IMR-90 (cell line): ENCODE measurements around the gene PLA2G2D. TPM values are rescaled to one million over a fixed set of nuclear protein-coding genes. Genes with fewer than 3 reads are reported as not detected.

Source experiments
- ATAC-seq: fragments of 200-7000 bp; cut with Tn5 transposase; 2 replicates; pipeline ENCODE4 v1.9.1; 2020; ENCODE audit warnings: low read depth, mild to moderate bottlenecking, moderate library complexity
- BruUV-seq: library from RNA; stranded (reverse); fragments of 400-500 nt; replicated peaks from 2 replicates; lab custom pipeline; 2021; lab: Mats Ljungman, UMichigan
- CTCF ChIA-PET: fragments of 300-600 bp; formaldehyde crosslinking; extraction: SDS; loops from one replicate; lab custom pipeline; 2021; ENCODE audit warnings: antibody characterized with exemption; lab: Yijun Ruan, JAX
- POLR2A ChIA-PET: fragments of 300-600 bp; sonication (Branson Sonifier 250); formaldehyde crosslinking; loops from one replicate; lab custom pipeline; 2022; ENCODE audit warnings: antibody characterized with exemption; ENCODE audit not compliant: unreplicated experiment; lab: Charles Lee
- DNase-seq: peaks from one replicate; pipeline ENCODE4 v3.0.0; 2013
- H2AFZ ChIP-seq: replicated peaks from 2 replicates; pipeline ENCODE3; 2013; ENCODE audit warnings: low read length, mild to moderate bottlenecking; ENCODE audit not compliant: poor library complexity
- H2AK5ac ChIP-seq: 2 replicates; pipeline ENCODE4 v1.6.1; 2013; ENCODE audit warnings: low read depth, low read length, inconsistent platforms
- H2AK9ac ChIP-seq: replicated peaks from 2 replicates; pipeline ENCODE3; 2013; ENCODE audit warnings: mild to moderate bottlenecking, low read depth, low read length, moderate library complexity; ENCODE audit not compliant: poor library complexity
- H2BK120ac ChIP-seq: 2 replicates; pipeline ENCODE4 v1.6.1; 2013; ENCODE audit warnings: low read depth, low read length, inconsistent platforms
- H2BK15ac ChIP-seq: 3 replicates; pipeline ENCODE4 v1.6.1; 2013; ENCODE audit warnings: low read depth, low read length, inconsistent platforms
- H2BK20ac ChIP-seq: 2 replicates; pipeline ENCODE4 v1.6.1; 2013; ENCODE audit warnings: low read depth, mild to moderate bottlenecking, inconsistent platforms, low read length, moderate library complexity
- H2BK5ac ChIP-seq: 2 replicates; pipeline ENCODE4 v1.6.1; 2013; ENCODE audit warnings: mild to moderate bottlenecking, low read depth, low read length, inconsistent platforms; ENCODE audit not compliant: poor library complexity, severe bottlenecking
- H3K14ac ChIP-seq: replicated peaks from 2 replicates; pipeline ENCODE4 v1.6.1; 2013; ENCODE audit warnings: low read depth, low read length, inconsistent platforms
- H3K18ac ChIP-seq: 2 replicates; pipeline ENCODE4 v1.6.1; 2013; ENCODE audit warnings: low read depth, low read length, control low read depth
- H3K23ac ChIP-seq: 2 replicates; pipeline ENCODE4 v1.6.1; 2013; ENCODE audit warnings: low read depth, low read length, inconsistent platforms
- H3K27ac ChIP-seq: 2 replicates; pipeline ENCODE4 v1.5.1; 2013; ENCODE audit warnings: mild to moderate bottlenecking, control low read depth, low read length; ENCODE audit not compliant: insufficient read depth
- H3K27me3 ChIP-seq: 2 replicates; pipeline ENCODE4 v1.6.1; 2013; ENCODE audit warnings: low read length; ENCODE audit not compliant: control insufficient read depth, insufficient read depth
- H3K36me3 ChIP-seq: 2 replicates; pipeline ENCODE4 v1.6.1; 2013; ENCODE audit warnings: low read length, mixed read lengths; ENCODE audit not compliant: control insufficient read depth, insufficient read depth
- H3K4ac ChIP-seq: 2 replicates; pipeline ENCODE4 v1.6.1; 2013; ENCODE audit warnings: low read depth, low read length, inconsistent platforms
- H3K4me1 ChIP-seq: 2 replicates; pipeline ENCODE4 v1.6.1; 2013; ENCODE audit warnings: low read length, mixed read lengths; ENCODE audit not compliant: control insufficient read depth, insufficient read depth
- H3K4me2 ChIP-seq: 2 replicates; pipeline ENCODE4 v1.6.1; 2013; ENCODE audit warnings: low read depth, mild to moderate bottlenecking, control low read depth, low read length, moderate library complexity
- H3K4me3 ChIP-seq: 2 replicates; pipeline ENCODE4 v1.5.1; 2013; ENCODE audit warnings: low read depth, mild to moderate bottlenecking, control low read depth, low read length, moderate library complexity; ENCODE audit not compliant: insufficient read depth
- H3K56ac ChIP-seq: 2 replicates; pipeline ENCODE4 v1.6.1; 2013; ENCODE audit warnings: low read length, inconsistent platforms; ENCODE audit not compliant: insufficient read depth; ENCODE audit errors: extremely low read depth
- H3K79me1 ChIP-seq, 2 experiments: 2 replicates each; pipeline ENCODE4 v1.6.1; 2013; ENCODE audit warnings: low read length in 2 of 2, inconsistent platforms in 1 of 2, low read depth in 1 of 2
- H3K9ac ChIP-seq: 2 replicates; pipeline ENCODE4 v1.6.1; 2013; ENCODE audit warnings: low read depth, low read length, control low read depth
- H3K9me1 ChIP-seq: 2 replicates; pipeline ENCODE4 v1.6.1; 2013; ENCODE audit warnings: low read length, inconsistent platforms; ENCODE audit not compliant: insufficient read depth
- H3K9me3 ChIP-seq: 2 replicates; pipeline ENCODE4 v1.6.1; 2013; ENCODE audit warnings: low read length; ENCODE audit not compliant: control insufficient read depth, insufficient read depth
- H4K20me1 ChIP-seq: 2 replicates; pipeline ENCODE4 v1.6.1; 2013; ENCODE audit warnings: low read length, inconsistent platforms; ENCODE audit not compliant: insufficient read depth
- H4K5ac ChIP-seq: 2 replicates; pipeline ENCODE4 v1.6.1; 2013; ENCODE audit warnings: mild to moderate bottlenecking, low read depth, low read length, control low read depth
- H4K8ac ChIP-seq, 2 experiments: 2 replicates each; pipeline ENCODE4 v1.6.1; 2013; ENCODE audit warnings: low read depth in 2 of 2, low read length in 2 of 2, control low read depth in 1 of 2, inconsistent platforms in 1 of 2
- H4K91ac ChIP-seq: 2 replicates; pipeline ENCODE4 v1.6.1; 2013; ENCODE audit warnings: low read depth, low read length, inconsistent platforms; ENCODE audit not compliant: insufficient read depth
- BHLHE40 ChIP-seq: fragments of 150-350 bp; IDR thresholded peaks from 2 replicates; pipeline ENCODE4 v1.6.1; 2016; ENCODE audit warnings: mild to moderate bottlenecking, low read depth, low read length
- CEBPB ChIP-seq: IDR thresholded peaks from 2 replicates; pipeline ENCODE4 v1.6.1; 2012; ENCODE audit warnings: low read depth, low read length, improper control_type of control experiment
- CTCF ChIP-seq: conservative IDR thresholded peaks from 2 replicates; pipeline ENCODE4 v1.5.1; 2012; ENCODE audit warnings: mild to moderate bottlenecking, low read depth, low read length, improper control_type of control experiment
- ELK1 ChIP-seq: fragments of 150-350 bp; IDR thresholded peaks from 2 replicates; pipeline ENCODE4 v1.6.1; 2016; ENCODE audit warnings: low read depth, mild to moderate bottlenecking, low read length, moderate library complexity, borderline replicate concordance
- FOS ChIP-seq: fragments of 150-350 bp; IDR thresholded peaks from 2 replicates; pipeline ENCODE4 v1.6.1; 2016; ENCODE audit warnings: low read depth, low read length
- MAZ ChIP-seq: IDR thresholded peaks from 2 replicates; pipeline ENCODE4 v1.6.1; 2012; ENCODE audit warnings: low read depth, mild to moderate bottlenecking, low read length, improper control_type of control experiment, moderate library complexity, borderline replicate concordance
- MXI1 ChIP-seq: IDR thresholded peaks from 2 replicates; pipeline ENCODE4 v1.6.1; 2012; ENCODE audit warnings: low read depth, mild to moderate bottlenecking, low read length, moderate library complexity, borderline replicate concordance
- NFE2L2 ChIP-seq: fragments of 150-350 bp; IDR thresholded peaks from 2 replicates; pipeline ENCODE4 v1.6.1; 2016; ENCODE audit warnings: low read depth, mild to moderate bottlenecking, low read length
- RAD21 ChIP-seq: IDR thresholded peaks from 2 replicates; pipeline ENCODE4 v1.6.1; 2012; ENCODE audit warnings: low read length, improper control_type of control experiment
- USF2 ChIP-seq: fragments of 150-350 bp; IDR thresholded peaks from 2 replicates; pipeline ENCODE4 v1.6.1; 2017; ENCODE audit warnings: mild to moderate bottlenecking, antibody characterized with exemption, low read length, low read depth
- WGBS, 2 experiments: methylation state at CpG; one replicate each; pipeline versions ENCODE4 v1.1.5 to v1.1.7; 2013; ENCODE audit warnings: missing lambda C conversion rate in 2 of 2; ENCODE audit not compliant: insufficient read length in 1 of 2; ENCODE audit errors: extremely low coverage in 2 of 2; 5-methylcytosine and 5-hydroxymethylcytosine counted together
- dilution Hi-C: fragments of 300-500 bp; cut with HindIII; formaldehyde crosslinking; loops from one replicate; pipeline ENCODE4 v1.14.3; 2018; ENCODE audit warnings: low sequenced_read_pairs; ENCODE audit not compliant: unreplicated experiment
- in situ Hi-C: fragments of 300-500 bp; cut with MboI; formaldehyde crosslinking; loops from 3 replicates; pipeline ENCODE4 v1.14.3; 2019; ENCODE audit warnings: low sequenced_read_pairs, inconsistent platforms, mixed read lengths
- intact Hi-C: fragments of 100-400 bp; cut with micrococcal nuclease; formaldehyde crosslinking; loops from 2 replicates; pipeline ENCODE4 v1.10.0; 2022
- polyA plus RNA-seq, 3 experiments: library from polyadenylated mRNA; depleted of rRNA; stranded (reverse); fragments of >200 nt; gene quantifications; 2 replicates each; pipeline ENCODE4 v1.2.3, GENCODE V29; 2012; ENCODE audit warnings: low replicate concordance in 1 of 3
- total RNA-seq: library from RNA; depleted of rRNA; stranded (reverse); fragments of >200 nt; gene quantifications from 2 replicates; pipeline ENCODE4 v1.2.3, GENCODE V29; 2012

PLA2G2D gene
- total and polyA plus RNA-seq, 2 of the 4 experiments (the other 2 are of a cell fraction), result not detected

GRCh38 chr1:20137055-20137454, 17.7 kb upstream of the PLA2G2D start:
- Histone ChIP-seq H2BK15ac (no peak overlapping the region), H2BK5ac (no peak overlapping the region), H3K23ac (no peak overlapping the region), H2AFZ (no peak overlapping the region), H4K91ac (no peak overlapping the region), H2AK9ac (no peak overlapping the region), H4K8ac (no peak overlapping the region), H3K4me1 (no peaks in the 10 kb centered on the region), H3K56ac (no peak overlapping the region), H3K36me3 (no peaks in the 10 kb centered on the region), H4K20me1 (no peaks in the 10 kb centered on the region), H3K9me1 (0 out of 2 replicates have a peak, but pooled peaks cover 3% of the 10 kb centered on the region), H3K4me2 (no peak overlapping the region), H3K18ac (no peak overlapping the region), H3K79me1 (no peaks in the 10 kb centered on the region), H4K5ac (no peak overlapping the region), H3K27ac (no peak overlapping the region), H3K4me3 (no peak overlapping the region), H3K9ac (no peak overlapping the region), H3K14ac (no peak overlapping the region), H3K9me3 (no peaks in the 10 kb centered on the region), H3K27me3 (peaks cover 7% of the 10 kb centered on the region), H2BK20ac (no peak overlapping the region), H2BK120ac (no peak overlapping the region), H3K4ac (no peak overlapping the region), H2AK5ac (no peak overlapping the region)
- no TSS peak for BruUV-seq
- no CpG with 5 or more reads among the region's 4 CpGs for WGBS, 2 experiments
- ATAC-seq (no peak), DNase-seq (no peak)
- ChIA-PET CTCF (no interaction called here), POLR2A (no interaction called here)
- intact Hi-C loops (no loop called here), dilution Hi-C loops (no loop called here), in situ Hi-C loops (no loop called here)
- TF ChIP-seq MAZ (no peak), MXI1 (no peak), RAD21 (no peak), CTCF (no peak), CEBPB (no peak), BHLHE40 (no peak), ELK1 (no peak), NFE2L2 (no peak), FOS (no peak), USF2 (no peak)
